Kidney (tissue), 14 donors: ENCODE results near the gene BAZ2A. TPM values are rescaled to one million over a fixed set of nuclear protein-coding genes. Genes with fewer than 3 reads are reported as not detected.
A peak's percentile ranks its signal among the peaks of the same experiment; 100 is the strongest.

Source experiments
- DNase-seq, 5 donors: peaks; one replicate each; pipeline ENCODE4 v3.0.0-alpha.2; 2013 to 2020
- FAIRE-seq: peaks from 2 replicates; lab custom pipeline; 2012; peaks lifted over from hg19 to GRCh38; lab: Jason Lieb, UNC
- H3K27ac ChIP-seq, 2 donors: one replicate each; pipeline ENCODE4 v1.7.0; 2013; ENCODE audit warnings: low read depth in 2 of 2, low read length in 2 of 2, inconsistent platforms in 1 of 2
- H3K27me3 ChIP-seq: one replicate; pipeline ENCODE4 v1.7.1; 2013; ENCODE audit warnings: low read length, inconsistent platforms; ENCODE audit not compliant: control insufficient read depth, insufficient read depth
- H3K36me3 ChIP-seq, 3 donors: one replicate each; pipeline versions ENCODE4 v1.7.0 to v1.7.1; 2013; ENCODE audit warnings: low read length in 3 of 3, control low read depth in 1 of 3, inconsistent platforms in 1 of 3; ENCODE audit not compliant: insufficient read depth in 3 of 3, control insufficient read depth in 2 of 3
- H3K4me1 ChIP-seq, 3 donors: one replicate each; pipeline versions ENCODE4 v1.7.0 to v1.7.1; 2013; ENCODE audit warnings: low read length in 3 of 3, inconsistent platforms in 1 of 3, low read depth in 1 of 3; ENCODE audit not compliant: control insufficient read depth in 2 of 3, insufficient read depth in 2 of 3
- H3K4me3 ChIP-seq, 3 donors: one replicate each; pipeline versions ENCODE4 v1.7.0 to v1.8.1; 2013; ENCODE audit warnings: low read length in 3 of 3, control low read depth in 1 of 3, inconsistent platforms in 1 of 3
- H3K9ac ChIP-seq, 3 donors: one replicate each; pipeline versions ENCODE4 v1.7.0 to v1.7.1; 2013; ENCODE audit warnings: low read length in 3 of 3, control low read depth in 1 of 3, inconsistent platforms in 1 of 3
- H3K9me3 ChIP-seq, 3 donors: one replicate each; pipeline versions ENCODE4 v1.7.0 to v1.7.1; 2013; ENCODE audit warnings: low read length in 3 of 3, control low read depth in 1 of 3, inconsistent platforms in 1 of 3; ENCODE audit not compliant: control insufficient read depth in 2 of 3, insufficient read depth in 1 of 3
- CTCF ChIP-seq: IDR thresholded peaks from 3 replicates; pipeline ENCODE4 v1.5.1; 2012; ENCODE audit warnings: mild to moderate bottlenecking, moderate library complexity, borderline replicate concordance; ENCODE audit not compliant: insufficient read depth; ENCODE audit errors: extremely low read depth
- intact Hi-C: fragments of 100-400 bp; cut with DNase I; formaldehyde crosslinking; loops from one replicate; pipeline ENCODE4 v1.11.1; 2022
- polyA plus RNA-seq: library from polyadenylated mRNA; stranded (reverse); fragments of 350-450 nt; fragmentation: Illumina TruSeq; extraction: RNeasy Lipid Tissue Mini Kit (QIAGEN cat#74804); gene quantifications from one replicate; pipeline ENCODE4 v1.2.3, GENCODE V29; 2014; ENCODE audit warnings: low read depth, low replicate concordance; ENCODE audit not compliant: insufficient read depth
- total RNA-seq: library from RNA; stranded (reverse); fragmentation: NEBNext Ultra II Directional; extraction: Animal tissue kit (Norgen Biotek cat#: 25700); gene quantifications from one replicate; pipeline ENCODE4 v1.2.1, GENCODE V29; 2021
- donor health status: control.
- donor health status: control.
- donor health status: control.
- donor health status: control.
- donor health status: control.
- donor health status: DM: yes; HTN: yes; CAD: no.
- donor health status: Normal renal cell carcinoma (clear cell type).

BAZ2A gene
- total and polyA plus RNA-seq, 2 donors from 2014 or later: 10.5 to 98.6 TPM

GRCh38 chr12:56572288-56572687 is 57.8 kb downstream of the BAZ2A start:
- H3K27ac ChIP-seq: no peak overlapping the region
- no peak for TF ChIP-seq CTCF
- no peak overlapping the region for H3K9ac ChIP-seq
- H3K9me3 ChIP-seq: no peaks in the 10 kb centered on the region
- DNase-seq: no peak
- H3K4me3 ChIP-seq: no peak overlapping the region
- H3K36me3 ChIP-seq: peaks cover 0 to 13% (median 4%) of the 10 kb centered on the region in 3 donors
- H3K27me3 ChIP-seq: no peaks in the 10 kb centered on the region
- no peak for FAIRE-seq
- intact Hi-C loops: no loop called here
- no peaks in the 10 kb centered on the region for H3K4me1 ChIP-seq

- Histone ChIP-seq H3K4me1 (peaks cover 0 to 9% (median 0%) of the 10 kb centered on the region in 3 donors), H3K9me3 (no peaks in the 10 kb centered on the region), H3K4me3 (no peak overlapping the region), H3K27ac (no peak overlapping the region), H3K36me3 (peaks cover 0 to 13% (median 4%) of the 10 kb centered on the region in 3 donors), H3K27me3 (no peaks in the 10 kb centered on the region), H3K9ac (no peak overlapping the region)
- intact Hi-C loops: no loop called here
- no peak for FAIRE-seq
- TF ChIP-seq CTCF: no peak
- DNase-seq: peak in 3 of 5 donors; percentile 28 to 90 (median 35)
Measured at GRCh38 chr12:56571121-56571520, 59.0 kb downstream of the BAZ2A start.

GRCh38 chr12:56568146-56568545 is 62.0 kb downstream of the BAZ2A start:
- H3K9me3 ChIP-seq: no peaks in the 10 kb centered on the region
- DNase-seq (no peak), FAIRE-seq (no peak)
- H3K27ac ChIP-seq: no peak overlapping the region
- no peak overlapping the region for H3K4me3 ChIP-seq
- intact Hi-C loops: loop anchor here (5.0 kb wide), 1 partner anchor 56 kb away; no protein-coding TSS in a partner anchor
- no peak for TF ChIP-seq CTCF
- no peaks in the 10 kb centered on the region for H3K27me3 ChIP-seq
- H3K36me3 ChIP-seq: peaks cover 0 to 7% (median 2%) of the 10 kb centered on the region in 3 donors
- no peak overlapping the region for H3K9ac ChIP-seq
- peaks cover 0 to 12% (median 2%) of the 10 kb centered on the region in 3 donors for H3K4me1 ChIP-seq
